Suprapubic skin (tissue), 3 donors: ENCODE data around the gene PC.

ENCODE experiments used
- CTCF ChIP-seq, 2 donors: fragments of 200-600 bp in 1 of 2; fragments of 450-650 bp in 1 of 2; sonication (generic) in 1 of 2; IDR thresholded peaks; one replicate each; pipeline ENCODE4 v1.5.1; 2016 to 2019; ENCODE audit warnings: antibody characterized with exemption in 2 of 2, mild to moderate bottlenecking in 1 of 2, moderate library complexity in 1 of 2
- EP300 ChIP-seq: sonication (generic); formaldehyde crosslinking; IDR thresholded peaks from one replicate; pipeline ENCODE4 v1.6.1; 2017; ENCODE audit warnings: antibody characterized with exemption

- no peak for TF ChIP-seq EP300
- TF ChIP-seq CTCF (IDR thresholded peaks at IDR 0.05): no peak
These were observed 106.3 kb downstream of the PC start for GRCh38 chr11:66851698-66852465.
